ENCODE measurements around the gene THAP8.
"Not testable (repeated sequence)": the region's sequence is repeated elsewhere in the genome, so short reads cannot be mapped to it uniquely, and the experiment has no call there.

The THAP8 gene

GRCh38 chr19:36067681-36068080, 13.6 kb upstream of the THAP8 start:
- DNase-seq, result no peak

- DNase-seq, result no peak
Observed at GRCh38 chr19:36064826-36065225, 10.7 kb upstream of the THAP8 start.

GRCh38 chr19:36061367-36061766, 7.3 kb upstream of the THAP8 start:
- DNase-seq, result no peak

- peak; percentile 35 for DNase-seq
Observed at GRCh38 chr19:36060430-36060829, 6.3 kb upstream of the THAP8 start.

- DNase-seq, result no peak
Observed at GRCh38 chr19:36059180-36059910, 5.3 kb upstream of the THAP8 start.

- no peak for DNase-seq
Observed at GRCh38 chr19:36058481-36059179, 4.5 kb upstream of the THAP8 start.

- DNase-seq, result peak; percentile 100
Observed at GRCh38 chr19:36054733-36055686, 925 bp upstream of the THAP8 start, which contains the start of gene WDR62. Gene WDR62, plus strand, starts transcription at chr19:36054897. Its CDS starts 75 bp downstream, at chr19:36054972.

- no peak for DNase-seq
Observed at GRCh38 chr19:36051637-36052036, 2.4 kb downstream of the THAP8 start.

GRCh38 chr19:36051236-36051635, 2.8 kb downstream of the THAP8 start:
- peak; percentile 7 for DNase-seq

- DNase-seq, result no peak
Observed at GRCh38 chr19:36049080-36049698, 4.9 kb downstream of the THAP8 start.

- DNase-seq, result no peak
Observed at GRCh38 chr19:36047835-36048234, 6.2 kb downstream of the THAP8 start.

GRCh38 chr19:36046443-36047050, 7.5 kb downstream of the THAP8 start:
- DNase-seq, result no peak

GRCh38 chr19:36043952-36044351, 10.1 kb downstream of the THAP8 start:
- DNase-seq, result no peak

- no peak for DNase-seq
Observed at GRCh38 chr19:36041831-36042230, 12.3 kb downstream of the THAP8 start.

- DNase-seq, result not testable (repeated sequence)
Observed at GRCh38 chr19:36041092-36041491, 13.0 kb downstream of the THAP8 start.

- DNase-seq, result no peak
Observed at GRCh38 chr19:36040495-36040894, 13.6 kb downstream of the THAP8 start.

- DNase-seq, result no peak
Observed at GRCh38 chr19:36032251-36033104, 21.6 kb downstream of the THAP8 start, which contains the start of gene CLIP3. Gene CLIP3, minus strand, starts transcription at chr19:36032873. Its CDS starts 516 bp downstream, at chr19:36032357.

- DNase-seq, result no peak
Observed at GRCh38 chr19:36031308-36031707, 22.8 kb downstream of the THAP8 start.

GRCh38 chr19:36030264-36031148, 23.6 kb downstream of the THAP8 start:
- DNase-seq, result no peak
